HepG2 (cell line): ENCODE measurements around the gene CPNE1. TPM values are rescaled to one million over a fixed set of nuclear protein-coding genes. Genes with fewer than 3 reads are reported as not detected.

Experiments
- ARNTL ChIP-seq: sonication (generic); formaldehyde crosslinking; IDR thresholded peaks from 2 replicates; pipeline ENCODE4 v1.4.0; 2020; ENCODE audit warnings: mild to moderate bottlenecking, missing genetic modification reagents
- BRCA1 ChIP-seq: sonication (generic); formaldehyde crosslinking; IDR thresholded peaks from 2 replicates; pipeline ENCODE4 v1.4.0; 2020; ENCODE audit warnings: missing genetic modification reagents
- ESRRA ChIP-seq: sonication (generic); formaldehyde crosslinking; IDR thresholded peaks from 2 replicates; pipeline ENCODE4 v1.5.1; 2020; ENCODE audit warnings: mild to moderate bottlenecking, low read depth, missing genetic modification reagents
- FOXM1 ChIP-seq: sonication (generic); formaldehyde crosslinking; IDR thresholded peaks from 2 replicates; pipeline ENCODE4 v1.5.0; 2020; ENCODE audit warnings: missing genetic modification reagents
- GATAD2A ChIP-seq: IDR thresholded peaks from 2 replicates; pipeline ENCODE4 v1.6.1; 2016
- JARID2 ChIP-seq: sonication (generic); formaldehyde crosslinking; IDR thresholded peaks from 2 replicates; pipeline ENCODE4 v1.8.1; 2023; ENCODE audit warnings: missing genetic modification reagents, inconsistent platforms; ENCODE audit not compliant: insufficient replicate concordance
- MAF1 ChIP-seq: sonication (generic); formaldehyde crosslinking; IDR thresholded peaks from 2 replicates; pipeline ENCODE4 v1.5.0; 2020; ENCODE audit warnings: missing genetic modification reagents, borderline replicate concordance
- MTA1 ChIP-seq: sonication (generic); formaldehyde crosslinking; IDR thresholded peaks from 2 replicates; pipeline ENCODE4 v1.4.0; 2020; ENCODE audit warnings: missing genetic modification reagents, mild to moderate bottlenecking, borderline replicate concordance
- SMC3 ChIP-seq: IDR thresholded peaks from 2 replicates; pipeline ENCODE4 v1.6.1; 2011; ENCODE audit warnings: low read length, improper control_type of control experiment
- SP4 ChIP-seq: sonication (generic); formaldehyde crosslinking; IDR thresholded peaks from 2 replicates; pipeline ENCODE4 v1.8.1; 2023; ENCODE audit warnings: mild to moderate bottlenecking, missing genetic modification reagents
- ZNF3 ChIP-seq: IDR thresholded peaks from 2 replicates; pipeline ENCODE4 v1.7.0; 2017; ENCODE audit warnings: inconsistent platforms
- ZNF326 ChIP-seq: sonication (generic); formaldehyde crosslinking; IDR thresholded peaks from 2 replicates; pipeline ENCODE4 v1.4.0; 2020; ENCODE audit warnings: missing genetic modification reagents, borderline replicate concordance
- ZNF33A ChIP-seq: sonication (generic); formaldehyde crosslinking; IDR thresholded peaks from 2 replicates; pipeline ENCODE4 v1.5.1; 2020; ENCODE audit warnings: missing genetic modification reagents, mild to moderate bottlenecking, moderate library complexity, borderline replicate concordance
- ZNF383 ChIP-seq: sonication (generic); formaldehyde crosslinking; IDR thresholded peaks from 2 replicates; pipeline ENCODE4 v1.4.0; 2020; ENCODE audit warnings: missing genetic modification reagents, mild to moderate bottlenecking, borderline replicate concordance
- ZNF570 ChIP-seq: sonication (generic); formaldehyde crosslinking; IDR thresholded peaks from 2 replicates; pipeline ENCODE4 v1.4.0; 2020; ENCODE audit warnings: mild to moderate bottlenecking, missing genetic modification reagents, borderline replicate concordance
- ZNF790 ChIP-seq: sonication (generic); formaldehyde crosslinking; IDR thresholded peaks from 2 replicates; pipeline ENCODE4 v1.8.0; 2022; ENCODE audit warnings: missing genetic modification reagents, mild to moderate bottlenecking, borderline replicate concordance
- polyA plus RNA-seq, 8 experiments: library from polyadenylated mRNA; depleted of rRNA in 3 of 8; stranded (reverse) in 7 of 8; unstranded in 1 of 8; fragments of >200 nt; fragmentation: Illumina TruSeq in 4 of 8; extraction: Trizol in 4 of 8; gene quantifications; 2 replicates each; pipeline versions ENCODE4 v1.2.1 to v1.2.3, GENCODE V29; 2011 to 2016; ENCODE audit warnings: low read depth in 4 of 8, missing spikeins in 1 of 8, mixed read lengths in 1 of 8; ENCODE audit not compliant: insufficient read depth in 1 of 8
- total RNA-seq, 5 experiments: library from RNA; depleted of rRNA; stranded (reverse); fragments of >200 nt; fragmentation: Illumina TruSeq; extraction: Trizol; gene quantifications; 2 replicates each; pipeline ENCODE4 v1.2.3, GENCODE V29; 2016; ENCODE audit warnings: low read depth in 1 of 5
- TF ChIP-seq, protein P1 (sequence below): sonication (generic); formaldehyde crosslinking; IDR thresholded peaks from 2 replicates; pipeline ENCODE4 v1.4.0; 2020; ENCODE audit warnings: mild to moderate bottlenecking, missing genetic modification reagents
- TF ChIP-seq, protein P2 (sequence below): sonication (generic); formaldehyde crosslinking; IDR thresholded peaks from 2 replicates; pipeline ENCODE4 v1.5.0; 2020; ENCODE audit warnings: mild to moderate bottlenecking, missing genetic modification reagents

The CPNE1 gene
- total and polyA plus RNA-seq, 2 of the 13 experiments (the other 11 are each of a cell fraction or from before 2014, with no cell fraction given), result 408 to 431 TPM

DNA sequence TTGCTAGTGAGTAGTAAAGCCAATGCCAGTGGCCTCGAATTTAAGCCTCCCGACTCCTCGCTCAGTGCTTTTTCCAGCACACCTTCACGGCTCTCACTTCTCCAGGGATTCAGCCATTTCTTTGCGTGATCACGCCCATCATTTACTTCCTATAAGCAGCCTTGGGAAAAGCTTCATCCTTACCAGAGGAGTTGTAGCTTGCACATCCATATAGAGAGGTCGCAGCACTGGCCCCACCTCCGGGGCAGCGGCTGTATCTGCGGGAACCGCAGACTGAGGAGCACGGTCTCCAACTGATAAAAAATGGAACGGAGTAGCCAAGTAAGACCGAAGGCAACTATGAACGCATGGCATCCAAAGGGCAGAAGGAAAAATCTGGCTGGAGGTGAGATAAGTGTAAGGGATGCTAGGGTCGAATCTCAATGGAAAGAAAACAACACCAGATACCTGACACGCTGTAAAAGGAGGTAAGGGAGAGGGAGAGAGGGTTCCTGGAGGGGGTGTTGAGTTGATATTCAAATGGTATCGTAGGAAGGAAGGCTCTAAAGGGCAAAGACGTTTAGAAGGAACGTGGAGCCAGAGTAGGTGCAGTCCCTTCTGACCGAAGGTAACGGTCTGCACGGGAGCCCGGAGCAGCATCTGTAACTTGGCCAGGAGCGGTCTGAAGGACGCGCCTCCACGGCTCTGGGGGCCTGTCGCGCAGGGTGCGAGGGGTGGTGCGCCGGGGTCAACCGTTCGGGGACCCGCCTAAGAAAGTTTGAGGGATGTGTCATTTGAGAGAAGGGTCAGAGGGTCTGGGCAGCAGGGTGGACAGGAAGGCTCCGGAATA lies 33.8 kb upstream of the CPNE1 start (continued):
- TF ChIP-seq, protein P1, sequence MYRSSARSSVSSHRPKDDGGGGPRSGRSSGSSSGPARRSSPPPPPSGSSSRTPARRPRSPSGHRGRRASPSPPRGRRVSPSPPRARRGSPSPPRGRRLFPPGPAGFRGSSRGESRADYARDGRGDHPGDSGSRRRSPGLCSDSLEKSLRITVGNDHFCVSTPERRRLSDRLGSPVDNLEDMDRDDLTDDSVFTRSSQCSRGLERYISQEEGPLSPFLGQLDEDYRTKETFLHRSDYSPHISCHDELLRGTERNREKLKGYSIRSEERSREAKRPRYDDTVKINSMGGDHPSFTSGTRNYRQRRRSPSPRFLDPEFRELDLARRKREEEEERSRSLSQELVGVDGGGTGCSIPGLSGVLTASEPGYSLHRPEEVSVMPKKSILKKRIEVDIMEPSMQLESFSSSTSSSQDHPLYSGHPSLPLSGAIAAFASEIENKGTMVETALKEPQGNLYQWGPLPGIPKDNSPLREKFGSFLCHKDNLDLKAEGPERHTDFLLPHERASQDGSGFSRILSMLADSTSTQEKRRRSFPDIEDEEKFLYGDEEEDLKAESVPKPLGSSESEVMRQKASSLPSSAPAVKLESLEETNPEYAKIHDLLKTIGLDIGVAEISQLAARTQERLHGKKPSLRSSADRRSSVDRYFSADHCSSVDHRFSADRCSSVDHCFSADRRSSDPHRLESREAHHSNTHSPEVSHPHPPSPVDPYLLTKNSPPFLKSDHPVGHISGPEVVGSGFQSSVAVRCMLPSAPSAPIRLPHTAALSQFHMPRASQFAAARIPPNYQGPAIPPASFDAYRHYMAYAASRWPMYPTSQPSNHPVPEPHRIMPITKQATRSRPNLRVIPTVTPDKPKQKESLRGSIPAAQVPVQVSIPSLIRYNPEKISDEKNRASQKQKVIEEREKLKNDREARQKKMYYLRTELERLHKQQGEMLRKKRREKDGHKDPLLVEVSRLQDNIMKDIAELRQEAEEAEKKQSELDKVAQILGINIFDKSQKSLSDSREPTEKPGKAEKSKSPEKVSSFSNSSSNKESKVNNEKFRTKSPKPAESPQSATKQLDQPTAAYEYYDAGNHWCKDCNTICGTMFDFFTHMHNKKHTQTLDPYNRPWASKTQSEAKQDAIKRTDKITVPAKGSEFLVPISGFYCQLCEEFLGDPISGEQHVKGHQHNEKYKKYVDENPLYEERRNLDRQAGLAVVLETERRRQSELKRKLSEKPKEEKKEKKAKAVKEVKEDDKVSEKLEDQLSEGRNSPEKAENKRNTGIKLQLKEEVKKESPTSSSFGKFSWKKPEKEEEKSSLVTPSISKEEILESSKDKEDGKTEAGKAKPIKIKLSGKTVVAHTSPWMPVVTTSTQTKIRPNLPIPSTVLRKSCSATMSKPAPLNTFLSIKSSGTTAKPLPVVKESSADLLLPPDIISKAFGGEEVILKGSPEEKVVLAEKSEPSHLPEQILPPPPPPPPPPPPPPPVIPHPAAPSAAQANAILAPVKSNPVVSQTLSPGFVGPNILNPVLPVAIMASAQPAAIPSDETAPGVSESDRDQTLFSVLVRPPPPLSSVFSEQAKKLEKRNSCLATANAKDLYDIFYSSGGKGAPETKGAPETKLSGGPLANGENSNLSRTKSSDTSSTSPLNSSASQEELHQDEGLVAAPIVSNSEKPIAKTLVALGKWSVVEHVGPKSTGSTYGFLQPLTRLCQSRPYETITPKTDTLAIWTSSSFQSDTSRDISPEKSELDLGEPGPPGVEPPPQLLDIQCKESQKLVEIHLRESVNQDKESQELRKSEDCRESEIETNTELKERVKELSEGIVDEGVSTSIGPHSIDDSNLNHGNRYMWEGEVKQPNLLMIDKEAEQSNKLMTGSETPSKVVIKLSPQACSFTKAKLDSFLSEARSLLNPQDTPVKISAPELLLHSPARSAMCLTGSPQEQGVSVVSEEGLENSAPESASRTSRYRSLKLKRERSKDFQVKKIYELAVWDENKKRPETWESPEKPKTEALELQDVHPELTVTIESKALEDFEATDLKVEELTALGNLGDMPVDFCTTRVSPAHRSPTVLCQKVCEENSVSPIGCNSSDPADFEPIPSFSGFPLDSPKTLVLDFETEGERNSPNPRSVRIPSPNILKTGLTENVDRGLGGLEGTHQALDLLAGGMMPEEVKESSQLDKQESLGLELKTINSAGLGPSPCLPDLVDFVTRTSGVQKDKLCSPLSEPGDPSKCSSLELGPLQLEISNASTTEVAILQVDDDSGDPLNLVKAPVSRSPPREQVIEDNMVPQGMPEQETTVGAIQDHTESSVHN (CRISPR knock-in tag), result peak; percentile 95; the same call in 1 of the 2 replicates
- TF ChIP-seq ZNF33A, result no peak
- no peak for TF ChIP-seq ZNF326 (CRISPR knock-in tag)
- no peak for TF ChIP-seq MAF1
- TF ChIP-seq ZNF3 (CRISPR knock-in tag), result 0 out of 2 replicates have a peak, but pooled peaks have one; percentile 6
- TF ChIP-seq MTA1, result peak; percentile 33
- TF ChIP-seq, protein P2, sequence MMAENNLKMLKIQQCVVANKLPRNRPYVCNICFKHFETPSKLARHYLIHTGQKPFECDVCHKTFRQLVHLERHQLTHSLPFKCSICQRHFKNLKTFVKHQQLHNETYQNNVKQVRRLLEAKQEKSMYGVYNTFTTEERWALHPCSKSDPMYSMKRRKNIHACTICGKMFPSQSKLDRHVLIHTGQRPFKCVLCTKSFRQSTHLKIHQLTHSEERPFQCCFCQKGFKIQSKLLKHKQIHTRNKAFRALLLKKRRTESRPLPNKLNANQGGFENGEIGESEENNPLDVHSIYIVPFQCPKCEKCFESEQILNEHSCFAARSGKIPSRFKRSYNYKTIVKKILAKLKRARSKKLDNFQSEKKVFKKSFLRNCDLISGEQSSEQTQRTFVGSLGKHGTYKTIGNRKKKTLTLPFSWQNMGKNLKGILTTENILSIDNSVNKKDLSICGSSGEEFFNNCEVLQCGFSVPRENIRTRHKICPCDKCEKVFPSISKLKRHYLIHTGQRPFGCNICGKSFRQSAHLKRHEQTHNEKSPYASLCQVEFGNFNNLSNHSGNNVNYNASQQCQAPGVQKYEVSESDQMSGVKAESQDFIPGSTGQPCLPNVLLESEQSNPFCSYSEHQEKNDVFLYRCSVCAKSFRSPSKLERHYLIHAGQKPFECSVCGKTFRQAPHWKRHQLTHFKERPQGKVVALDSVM (CRISPR knock-in tag), result peak; percentile 34; the same call in 1 of the 2 replicates
- peak; percentile 10 for TF ChIP-seq JARID2 (CRISPR knock-in tag)
- TF ChIP-seq ESRRA (CRISPR knock-in tag), result no peak; the same call in 1 of the 2 replicates
- no peak for TF ChIP-seq FOXM1 (CRISPR knock-in tag)
- 0 out of 2 replicates have a peak, but pooled peaks have one; percentile 45 for TF ChIP-seq ARNTL (CRISPR knock-in tag)
- TF ChIP-seq BRCA1, result no peak
- peak; percentile 64; the same call in 1 of the 2 replicates for TF ChIP-seq SP4 (CRISPR knock-in tag)
- TF ChIP-seq GATAD2A, result peak; percentile 36; the same call in 1 of the 2 replicates
- peak; percentile 92 for TF ChIP-seq ZNF570 (CRISPR knock-in tag)
- TF ChIP-seq SMC3, result no peak
- peak; percentile 74; the same call in 1 of the 2 replicates for TF ChIP-seq ZNF383 (CRISPR knock-in tag)
- TF ChIP-seq ZNF790, result peak; percentile 22; the same call in 1 of the 2 replicates
